Raji (cell line): ENCODE results near the gene GPSM1.

Experiments used
- POLR2A ChIP-seq: IDR thresholded peaks from 2 replicates; pipeline ENCODE4 v1.6.1; 2011; ENCODE audit warnings: low read depth, low read length, control low read depth; ENCODE audit not compliant: insufficient read depth

Gene GPSM1

GRCh38 chr9:136362450-136362784, 35.1 kb downstream of the GPSM1 start:
- TF ChIP-seq POLR2A, result no peak

DNA sequence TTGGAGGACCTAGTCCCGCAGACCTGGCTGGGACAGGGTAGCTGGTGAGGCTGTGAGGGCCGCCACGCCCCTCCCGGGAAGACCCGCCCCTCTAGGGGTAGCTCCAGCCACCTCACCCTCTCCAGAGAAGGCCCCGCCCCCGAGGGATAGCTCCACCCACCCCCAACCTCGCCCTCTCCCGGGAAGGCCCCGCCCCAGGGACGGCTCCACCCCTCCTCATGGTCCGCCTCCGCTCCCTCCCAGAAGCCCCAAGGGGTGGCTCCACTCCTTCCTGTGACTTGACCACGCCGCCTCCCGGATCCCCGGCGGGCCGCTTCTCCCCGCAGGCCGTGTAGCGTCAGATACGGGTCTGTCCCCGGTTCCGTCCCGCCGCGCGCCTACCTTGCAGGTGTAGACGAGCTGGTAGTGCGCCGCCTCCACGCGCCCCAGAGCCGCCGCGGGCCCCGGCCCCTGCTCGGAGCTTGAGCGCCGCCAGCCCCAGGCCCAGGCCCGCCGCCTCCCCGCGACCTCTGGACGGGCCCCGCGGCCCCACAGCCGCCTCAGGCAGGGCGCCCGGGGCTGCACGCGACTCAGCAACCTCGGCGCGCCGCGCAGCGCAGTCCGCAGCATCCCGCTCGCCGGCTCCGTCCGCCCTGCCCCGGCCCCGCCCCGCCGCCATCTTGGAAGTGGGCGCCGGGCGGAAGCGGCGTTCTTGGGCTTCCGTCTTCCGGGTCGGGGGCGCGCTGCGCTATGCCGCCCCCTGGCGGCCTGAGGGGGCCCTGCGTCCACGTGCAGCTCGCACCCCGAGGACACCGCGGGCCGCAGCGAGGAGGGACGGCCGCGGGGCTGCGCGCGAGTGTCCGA, 36.0 kb downstream of the GPSM1 start, which contains the start of gene DNLZ:
Gene DNLZ (minus strand): TSS at position 639 of the 843 bp plus-strand sequence. CDS start 30 bp downstream, at position 609.
- TF ChIP-seq POLR2A, result peak; percentile 86

GRCh38 chr9:136363949-136364748, 36.8 kb downstream of the GPSM1 start:
- no peak for TF ChIP-seq POLR2A

DNA sequence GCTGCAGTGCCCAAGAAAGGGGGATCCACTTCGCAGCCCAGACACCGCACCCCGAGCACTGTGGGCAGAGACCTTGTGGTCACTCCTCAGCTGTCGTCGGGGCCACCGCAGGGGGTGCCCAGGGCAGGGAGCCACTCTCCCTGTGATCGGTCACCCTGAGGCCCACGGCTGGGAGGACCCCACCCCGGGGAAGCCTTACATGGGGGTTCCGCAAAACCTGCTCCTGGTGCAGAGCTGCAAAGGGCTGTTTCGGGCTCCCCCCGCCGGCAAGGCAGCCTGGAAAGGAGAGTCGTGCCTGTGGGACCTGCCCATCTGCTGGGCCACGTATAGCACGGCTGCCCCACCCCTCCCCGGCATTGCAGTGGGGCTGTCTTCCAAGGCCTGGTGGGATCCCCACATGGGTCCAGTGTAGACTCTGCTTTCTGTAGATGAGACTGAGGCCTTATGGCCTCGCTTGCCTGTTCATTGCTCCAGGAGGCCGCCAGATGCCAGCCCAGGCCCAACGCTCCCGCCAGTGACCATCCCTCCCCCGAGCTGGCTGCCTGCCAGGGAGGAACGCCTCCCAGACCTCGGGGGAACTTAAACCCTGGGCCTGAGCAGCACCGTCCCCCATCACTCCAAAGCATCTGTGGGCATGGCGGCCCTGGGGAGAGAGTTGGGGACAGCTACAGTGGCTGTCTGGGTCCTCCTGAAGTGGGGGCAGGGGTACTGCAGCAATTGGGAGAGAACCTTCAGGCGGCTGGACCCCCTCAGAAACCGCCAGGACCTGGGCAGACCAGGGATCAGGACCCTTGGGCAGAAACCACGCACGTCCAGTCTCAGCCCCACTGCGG, 37.8 kb downstream of the GPSM1 start:
- TF ChIP-seq POLR2A, result peak; percentile 26; the same call in 1 of the 2 replicates

DNA sequence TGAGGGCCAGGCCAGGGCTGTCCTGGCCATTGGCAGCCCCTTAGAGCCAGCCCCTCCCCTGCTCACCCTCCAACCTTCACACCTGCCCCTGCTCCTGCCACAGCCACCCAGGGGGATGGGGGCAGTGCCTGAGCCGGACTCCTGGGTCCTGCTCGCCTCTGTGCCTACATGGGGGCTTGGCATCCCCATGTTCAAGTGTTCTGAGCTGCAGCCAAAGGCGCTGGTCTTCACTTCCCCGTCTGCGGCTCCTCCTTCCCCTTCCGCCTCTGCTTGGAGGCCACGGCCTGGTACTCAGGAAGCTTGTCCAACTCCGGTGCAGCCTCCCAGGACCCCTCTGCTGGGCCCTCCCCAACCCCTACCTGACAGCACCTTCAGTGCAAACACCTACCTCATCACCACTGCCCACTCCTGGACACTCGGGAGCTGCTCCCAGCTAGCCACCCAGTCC, 38.5 kb downstream of the GPSM1 start:
- peak; percentile 31; the same call in 1 of the 2 replicates for TF ChIP-seq POLR2A

GRCh38 chr9:136366826-136367225, 39.5 kb downstream of the GPSM1 start:
- no peak for TF ChIP-seq POLR2A

- TF ChIP-seq POLR2A, result peak; percentile 12; the same call in 1 of the 2 replicates
These were observed 40.2 kb downstream of the GPSM1 start for GRCh38 chr9:136367296-136368145.

DNA sequence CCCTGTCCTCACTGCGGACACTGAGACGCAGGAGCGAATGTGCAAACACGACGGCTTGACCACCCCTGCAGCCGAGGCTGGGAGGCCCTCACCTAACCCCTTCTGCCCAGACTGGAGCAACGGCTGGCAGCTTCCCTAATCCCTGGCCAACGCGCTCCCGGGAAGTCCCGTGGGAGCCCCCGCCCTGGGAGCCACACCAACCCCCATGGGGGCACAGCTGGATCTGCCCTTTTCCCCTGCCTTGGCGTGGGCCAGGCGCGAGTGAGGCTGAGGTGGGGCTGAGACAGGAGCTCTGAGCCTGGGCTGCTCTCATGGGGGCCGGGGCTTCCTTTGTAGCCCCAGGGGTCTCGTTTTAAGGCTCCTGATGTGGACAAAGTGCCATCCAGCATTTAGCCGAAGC, 40.9 kb downstream of the GPSM1 start:
- TF ChIP-seq POLR2A, result no peak

GRCh38 chr9:136370037-136370436, 42.7 kb downstream of the GPSM1 start:
- TF ChIP-seq POLR2A, result no peak

GRCh38 chr9:136370687-136371532, 43.6 kb downstream of the GPSM1 start:
- TF ChIP-seq POLR2A, result no peak

DNA sequence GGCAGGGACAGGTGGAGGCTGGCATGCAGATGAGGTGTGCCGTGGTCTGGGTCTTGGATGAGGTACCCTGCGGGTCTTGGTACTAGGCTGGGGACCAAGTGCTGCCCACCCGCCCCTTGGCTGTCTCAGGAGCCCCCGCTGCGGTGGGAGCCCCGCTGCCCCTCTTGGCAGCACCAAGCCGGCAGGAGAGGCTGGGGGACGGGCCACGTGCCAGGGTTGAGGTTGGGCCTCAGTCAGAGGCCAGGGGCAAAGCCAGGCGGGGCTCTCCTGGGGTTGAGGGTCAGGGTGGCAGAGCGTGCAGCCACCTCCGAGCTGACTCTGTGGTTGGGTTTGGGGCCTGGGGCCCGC, 44.2 kb downstream of the GPSM1 start:
- no peak for TF ChIP-seq POLR2A

DNA sequence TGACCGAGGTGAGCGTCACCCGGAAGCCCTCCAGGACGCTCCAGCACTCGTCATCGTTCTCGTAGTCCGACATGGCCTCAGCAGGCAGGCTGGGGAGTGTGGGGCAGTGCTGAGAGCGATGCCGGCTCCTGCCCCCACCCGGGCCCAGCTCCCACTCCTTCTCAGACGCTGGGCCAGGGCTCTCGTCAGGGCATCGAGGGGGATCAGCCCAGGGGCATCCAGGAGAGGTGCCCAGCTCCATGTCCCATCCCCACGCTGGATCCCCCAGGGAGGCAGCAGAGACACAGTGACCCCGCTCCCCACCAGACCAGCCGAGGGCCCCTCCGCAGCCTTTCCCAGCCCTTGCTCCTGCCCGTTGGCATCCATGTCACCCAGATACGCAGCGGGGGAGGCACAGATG, 44.7 kb downstream of the GPSM1 start:
- no peak for TF ChIP-seq POLR2A

- no peak for TF ChIP-seq POLR2A
These were observed 45.4 kb downstream of the GPSM1 start for GRCh38 chr9:136372561-136373299.
